Stimulated activated CD4-positive, alpha-beta T cell treated with anti-CD3 and anti-CD28 coated beads, Interleukin-12 subunit alpha, Interleukin-12 subunit beta, amount 100 ng/mL, for 48 hours (primary cell): ENCODE results near the gene CNTNAP2.
"Not testable (repeated sequence)": the region's sequence is repeated elsewhere in the genome, so short reads cannot be mapped to it uniquely, and the experiment has no call there.

ENCODE experiments used
- DNase-seq, 3 donors: peaks; one replicate each; pipeline ENCODE4 v3.0.0-alpha.2; 2020; ENCODE audit warnings: low read depth in 2 of 3, low spot score in 1 of 3

Gene CNTNAP2

GRCh38 chr7:146865696-146866095 lies 749.1 kb downstream of the CNTNAP2 start:
- no peak for DNase-seq

GRCh38 chr7:146874722-146875121 lies 758.1 kb downstream of the CNTNAP2 start:
- DNase-seq = no peak

GRCh38 chr7:146875237-146875785 lies 758.7 kb downstream of the CNTNAP2 start:
- no peak for DNase-seq

- no peak for DNase-seq
Measured at GRCh38 chr7:146875981-146876380, 759.4 kb downstream of the CNTNAP2 start.

GRCh38 chr7:146876411-146876810 lies 759.8 kb downstream of the CNTNAP2 start:
- no peak for DNase-seq

- no peak for DNase-seq
Measured at GRCh38 chr7:146878901-146879300, 762.3 kb downstream of the CNTNAP2 start.

- no peak for DNase-seq
Measured at GRCh38 chr7:146885231-146885630, 768.6 kb downstream of the CNTNAP2 start.

- DNase-seq = no peak
Measured at GRCh38 chr7:146889806-146890555, 773.4 kb downstream of the CNTNAP2 start.

GRCh38 chr7:146892151-146892550 lies 775.5 kb downstream of the CNTNAP2 start:
- no peak for DNase-seq

- no peak for DNase-seq
Measured at GRCh38 chr7:146894927-146895326, 778.3 kb downstream of the CNTNAP2 start.

- no peak for DNase-seq
Measured at GRCh38 chr7:146902266-146902665, 785.7 kb downstream of the CNTNAP2 start.

- no peak for DNase-seq
Measured at GRCh38 chr7:146902728-146903127, 786.1 kb downstream of the CNTNAP2 start.

- not testable (repeated sequence) for DNase-seq
Measured at GRCh38 chr7:146905746-146906145, 789.1 kb downstream of the CNTNAP2 start.

GRCh38 chr7:146922782-146923181 lies 806.2 kb downstream of the CNTNAP2 start:
- no peak for DNase-seq

- DNase-seq = no peak
Measured at GRCh38 chr7:146926841-146927240, 810.2 kb downstream of the CNTNAP2 start.

GRCh38 chr7:146937836-146938235 lies 821.2 kb downstream of the CNTNAP2 start:
- DNase-seq = no peak

- DNase-seq = no peak
Measured at GRCh38 chr7:146943483-146943882, 826.9 kb downstream of the CNTNAP2 start.

- DNase-seq = no peak
Measured at GRCh38 chr7:146948703-146949102, 832.1 kb downstream of the CNTNAP2 start.

GRCh38 chr7:146956321-146956720 lies 839.7 kb downstream of the CNTNAP2 start:
- DNase-seq = no peak

GRCh38 chr7:146956853-146957252 lies 840.3 kb downstream of the CNTNAP2 start:
- DNase-seq = no peak

- DNase-seq = no peak
Measured at GRCh38 chr7:146960773-146961391, 844.3 kb downstream of the CNTNAP2 start.

GRCh38 chr7:146961617-146962016 lies 845.0 kb downstream of the CNTNAP2 start:
- no peak for DNase-seq
